ENCODE measurements around the gene CSMD2. TPM values are rescaled to one million over a fixed set of nuclear protein-coding genes. Genes with fewer than 3 reads are reported as not detected.

Gene CSMD2
- total RNA-seq, 2 donors from 2014 or later: 0.15 to 0.28 TPM

Other genes starting within 250 kb of the CSMD2 start
- gene C1orf94, start 11.7 kb upstream of the CSMD2 start, total RNA-seq: under 1 TPM in 1 of 2 donors, not detected in 1; 0.11 TPM

Data from left colon (tissue), 2 donors.